CD4-positive, alpha-beta T cell treated with Interleukin-2 at 100 ng/mL for 4 hours (primary cell): ENCODE results near the gene MCM8.

ENCODE experiments used
- DNase-seq: peaks from one replicate; pipeline ENCODE4 v3.0.0-alpha.2; 2020; ENCODE audit warnings: low spot score

Gene MCM8

DNA sequence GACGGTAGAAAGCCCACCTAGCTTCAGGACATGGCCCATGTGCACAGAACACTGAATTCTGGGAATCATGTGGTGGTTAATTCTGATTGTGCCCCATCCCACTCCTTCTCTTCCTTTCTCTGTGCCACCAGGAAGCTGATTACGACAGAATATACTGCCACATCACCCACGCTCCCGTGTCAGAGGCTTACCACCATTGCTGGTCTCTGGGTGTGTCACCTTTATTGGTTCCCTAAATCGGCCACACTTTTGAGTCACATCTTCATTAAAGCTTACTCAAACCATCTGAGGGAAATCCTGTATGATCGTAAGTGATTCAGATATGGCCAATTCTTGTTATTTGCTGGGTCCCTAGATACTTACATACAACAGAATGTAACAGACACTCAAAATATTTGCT is 3.2 kb upstream of the MCM8 start:
- DNase-seq, result peak; percentile 48

GRCh38 chr20:5949943-5950270 is 545 bp upstream of the MCM8 start:
- DNase-seq, result no peak

DNA sequence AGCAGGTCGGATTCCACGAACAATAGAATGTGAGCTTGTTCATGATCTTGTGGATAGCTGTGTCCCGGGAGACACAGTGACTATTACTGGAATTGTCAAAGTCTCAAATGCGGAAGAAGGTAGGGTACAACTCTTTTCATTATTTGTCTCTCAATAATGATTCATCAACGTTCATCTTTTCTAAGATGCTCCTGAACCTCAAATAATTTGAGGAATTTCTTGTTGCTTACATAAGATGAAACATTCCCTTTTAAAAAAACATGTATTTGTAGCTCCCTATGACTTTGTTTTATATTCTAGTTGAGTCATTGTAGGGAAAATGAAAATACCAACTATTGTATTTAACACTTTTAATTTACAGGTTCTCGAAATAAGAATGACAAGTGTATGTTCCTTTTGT is 17.0 kb downstream of the MCM8 start:
- DNase-seq, result no peak

DNA sequence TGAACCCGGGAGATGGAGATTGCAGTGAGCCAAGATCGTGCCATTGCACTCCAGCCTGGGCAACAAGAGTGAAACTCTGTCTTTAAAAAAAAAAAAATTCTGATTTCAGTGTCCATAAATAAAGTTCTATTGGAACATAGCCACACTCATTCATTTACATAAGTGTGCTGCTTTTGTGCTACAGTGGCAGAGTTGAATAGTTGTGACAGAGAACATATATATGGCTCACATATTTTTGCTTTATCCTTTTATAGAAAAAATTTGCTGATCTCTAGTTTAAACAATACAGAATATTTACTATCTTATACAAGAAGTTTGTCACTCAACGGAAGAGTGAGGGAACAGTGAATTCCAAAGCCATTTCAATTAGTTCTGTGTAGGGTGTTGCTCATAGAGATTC is 18.0 kb downstream of the MCM8 start:
- DNase-seq, result no peak

DNA sequence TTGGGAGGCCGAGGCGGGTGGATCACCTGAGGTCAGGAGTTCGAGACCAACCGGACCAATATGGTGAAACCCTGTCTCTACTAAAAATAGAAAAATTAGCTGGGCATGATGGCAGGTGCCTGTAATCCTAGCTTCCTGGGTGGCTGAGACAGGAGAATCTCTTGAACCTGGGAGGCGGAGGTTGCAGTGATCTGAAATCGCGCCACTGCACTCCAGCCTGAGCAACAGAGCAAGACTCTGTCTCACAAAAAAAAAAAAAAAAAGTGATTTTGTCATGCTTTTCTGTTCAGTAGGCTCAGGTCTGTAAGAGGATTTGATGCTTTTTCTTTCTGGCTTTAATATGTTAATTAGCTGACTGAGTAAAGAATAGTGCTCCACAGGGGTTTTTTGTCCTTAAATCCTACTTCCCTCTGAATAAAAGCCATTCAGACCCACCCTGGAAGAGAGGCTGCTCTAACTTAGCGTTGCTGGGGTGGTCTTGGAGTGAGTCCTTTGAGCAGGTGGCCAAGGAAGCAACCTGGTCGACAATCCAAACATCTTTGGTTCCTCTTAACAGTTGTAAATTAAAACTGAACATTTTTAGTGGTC is 19.0 kb downstream of the MCM8 start:
- no peak for DNase-seq

DNA sequence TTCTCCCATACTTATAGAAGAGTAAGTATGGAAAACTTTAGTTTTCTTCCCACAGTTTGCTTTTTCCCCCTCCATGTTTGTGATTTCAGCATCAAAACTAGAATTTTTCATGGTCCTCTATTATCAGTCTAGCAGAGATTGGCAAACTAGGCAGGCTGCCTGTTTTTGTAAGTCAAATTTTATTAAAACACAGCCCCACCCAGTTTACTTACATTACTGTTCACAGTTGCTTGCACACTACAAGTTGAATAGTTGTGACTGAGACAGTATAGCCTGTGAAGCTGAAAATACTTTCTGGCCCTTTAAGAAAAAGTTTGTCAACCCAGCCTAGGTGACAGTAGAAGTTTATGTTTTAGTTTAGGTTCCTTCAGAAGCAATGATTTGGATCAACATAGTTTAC is 19.5 kb downstream of the MCM8 start:
- DNase-seq, result no peak

GRCh38 chr20:5970381-5970780 is 19.9 kb downstream of the MCM8 start:
- no peak for DNase-seq

DNA sequence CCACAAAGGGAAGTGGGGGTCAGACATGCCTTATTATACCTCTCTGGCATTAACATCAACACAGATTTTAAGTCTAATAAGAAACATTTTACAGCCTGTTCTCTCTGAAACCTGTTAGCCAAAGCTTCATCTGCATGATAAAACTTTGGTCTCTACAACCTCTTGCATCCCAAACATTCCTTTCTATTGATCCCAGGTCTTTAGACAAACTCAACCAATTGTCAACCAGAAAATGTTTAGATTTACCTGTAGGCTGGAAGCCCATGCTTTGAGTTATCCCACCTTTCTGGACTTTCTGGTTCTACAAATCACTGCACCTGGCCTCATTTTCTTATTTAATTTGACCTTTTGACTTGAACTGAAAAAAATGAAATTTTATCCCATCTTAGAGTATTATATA is 20.8 kb downstream of the MCM8 start:
- no peak for DNase-seq

GRCh38 chr20:5973172-5973571 is 22.7 kb downstream of the MCM8 start:
- no peak for DNase-seq

GRCh38 chr20:5973971-5974370 is 23.5 kb downstream of the MCM8 start:
- DNase-seq, result no peak

DNA sequence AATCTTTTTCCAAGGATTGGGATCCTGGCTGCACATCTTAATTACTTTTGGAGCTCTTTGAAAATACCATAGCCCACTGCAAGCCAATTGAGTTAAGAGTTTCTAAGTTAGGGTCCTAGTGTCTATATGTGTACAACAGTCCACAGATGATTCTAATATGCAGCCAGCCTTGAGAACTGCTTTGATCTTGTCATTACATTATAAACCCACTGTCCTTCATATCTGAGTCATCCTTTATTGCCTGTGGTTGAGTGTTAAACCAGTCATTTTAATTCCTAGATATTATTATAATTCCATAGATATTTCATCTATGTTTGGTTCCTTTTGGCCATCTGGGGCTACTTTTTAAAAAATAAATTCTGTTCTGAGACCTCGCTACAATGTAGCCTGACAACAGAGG is 24.1 kb downstream of the MCM8 start:
- DNase-seq, result no peak

DNA sequence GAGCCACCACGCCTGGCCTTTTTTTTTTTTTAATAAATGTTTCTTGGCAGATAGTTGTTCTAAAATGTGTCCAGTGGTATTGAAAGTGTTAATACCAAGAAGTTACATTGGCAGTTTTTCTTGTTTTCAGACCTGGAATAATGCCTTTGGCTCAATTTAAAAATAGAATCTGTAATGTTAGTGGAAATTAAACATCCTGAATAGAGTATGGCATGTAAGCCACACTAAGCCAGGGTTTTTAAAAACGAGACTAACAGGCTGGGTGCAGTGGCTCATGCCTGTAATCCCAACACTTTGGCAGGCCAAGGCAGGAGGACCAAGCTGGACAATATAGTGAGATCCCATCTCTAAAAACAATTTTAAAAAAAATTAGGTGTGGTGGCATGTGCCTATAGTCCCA is 25.3 kb downstream of the MCM8 start:
- no peak for DNase-seq

DNA sequence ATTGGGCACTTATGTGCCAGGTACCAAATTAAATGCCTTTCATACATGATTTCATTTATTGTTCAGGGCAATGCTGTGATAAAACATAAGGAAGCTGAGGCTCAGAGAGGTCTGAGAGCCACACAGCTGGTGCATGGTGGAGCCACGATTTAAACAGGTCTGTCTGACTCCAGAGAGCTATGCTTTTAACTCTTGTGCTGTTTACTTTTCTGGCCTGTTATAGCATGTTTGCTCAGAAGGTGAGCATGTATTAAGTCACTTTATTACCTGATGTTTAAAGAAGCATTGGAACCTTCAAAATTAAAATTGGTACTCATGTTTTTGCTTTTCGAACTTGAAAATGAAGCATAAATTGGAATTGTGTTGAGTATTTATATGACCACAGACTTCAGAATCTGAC is 26.8 kb downstream of the MCM8 start:
- DNase-seq, result no peak

DNA sequence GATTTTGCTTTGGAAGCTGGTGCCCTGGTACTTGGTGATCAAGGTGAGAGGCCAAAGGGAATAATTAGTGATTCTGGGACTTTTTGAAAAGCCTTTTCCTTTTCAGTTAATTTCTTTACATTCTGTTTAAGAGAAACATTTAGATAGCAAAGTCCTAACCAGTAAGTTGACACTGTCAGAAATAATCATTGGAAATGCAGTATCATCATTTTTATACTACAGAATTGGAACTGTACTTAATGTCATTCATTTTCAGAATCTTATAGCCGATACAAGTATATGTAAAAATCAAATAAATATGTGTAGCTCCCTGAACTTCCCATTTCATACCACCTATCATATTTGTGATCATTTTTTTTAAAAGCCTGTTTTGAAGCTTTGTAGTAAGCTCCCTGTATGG is 27.5 kb downstream of the MCM8 start:
- no peak for DNase-seq

- DNase-seq, result no peak
Observed at GRCh38 chr20:5979801-5980200, 29.3 kb downstream of the MCM8 start.

DNA sequence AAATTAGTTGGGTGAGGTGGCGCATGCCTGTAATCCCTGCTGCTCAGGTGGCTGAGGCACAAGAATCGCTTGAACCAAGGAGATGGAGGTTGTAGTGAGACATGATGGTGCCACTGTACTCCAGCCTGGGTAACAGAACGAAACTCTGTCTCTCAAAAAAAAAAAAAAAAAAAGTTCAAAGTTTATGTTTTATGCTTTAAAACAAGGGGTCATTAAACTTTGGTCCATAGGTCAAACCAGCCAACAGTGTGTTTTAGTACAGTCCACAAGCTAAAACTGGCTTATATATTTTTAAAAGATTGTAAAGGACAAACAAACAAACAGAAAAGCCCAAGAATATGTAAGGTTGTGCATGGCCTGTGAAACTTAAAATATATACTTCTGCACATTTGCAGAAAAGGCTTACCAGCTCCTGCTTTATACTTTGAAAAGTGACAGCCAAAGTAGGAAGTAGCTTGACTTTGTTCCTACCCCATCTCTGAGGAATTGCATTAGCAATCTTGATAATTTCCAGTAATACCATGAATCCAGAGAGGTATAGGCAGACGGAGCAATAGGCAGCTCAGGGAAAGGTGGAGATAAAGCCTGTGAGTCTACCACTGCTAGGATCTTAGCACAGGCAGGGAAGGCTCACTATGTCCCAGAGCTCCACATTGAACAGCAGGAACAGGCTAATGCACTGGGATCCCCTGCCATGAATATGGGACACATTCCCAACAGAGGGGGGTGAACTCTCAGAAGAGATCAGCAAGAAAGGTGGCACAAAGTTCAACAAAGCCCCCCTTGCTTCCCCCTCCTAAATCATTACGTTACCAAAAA is 30.5 kb downstream of the MCM8 start:
- DNase-seq, result no peak

- DNase-seq, result no peak
Observed at GRCh38 chr20:5987383-5987782, 36.9 kb downstream of the MCM8 start.

DNA sequence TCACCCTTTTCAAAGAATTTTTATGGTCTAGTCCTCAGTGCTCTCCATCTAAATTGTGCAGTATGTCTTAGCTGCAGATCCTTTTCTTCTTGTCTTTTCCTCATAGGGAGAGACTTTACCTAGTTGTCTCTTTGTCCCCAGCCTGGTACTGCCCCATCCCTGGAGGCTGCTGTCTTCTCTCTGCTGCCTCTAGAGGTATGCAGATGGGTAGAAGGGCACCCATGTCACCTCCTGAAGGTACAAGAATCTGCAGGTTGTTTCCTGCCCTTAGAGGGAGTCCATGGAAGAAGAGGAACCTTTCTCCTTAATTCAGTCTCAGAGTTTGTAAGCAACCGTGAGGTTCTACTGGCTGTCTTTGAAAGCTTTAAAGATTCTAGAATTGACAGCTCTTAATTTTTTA is 39.1 kb downstream of the MCM8 start:
- DNase-seq, result no peak

GRCh38 chr20:5990946-5991345 is 40.5 kb downstream of the MCM8 start:
- DNase-seq, result no peak

GRCh38 chr20:5991623-5992441 is 41.4 kb downstream of the MCM8 start:
- DNase-seq, result no peak

DNA sequence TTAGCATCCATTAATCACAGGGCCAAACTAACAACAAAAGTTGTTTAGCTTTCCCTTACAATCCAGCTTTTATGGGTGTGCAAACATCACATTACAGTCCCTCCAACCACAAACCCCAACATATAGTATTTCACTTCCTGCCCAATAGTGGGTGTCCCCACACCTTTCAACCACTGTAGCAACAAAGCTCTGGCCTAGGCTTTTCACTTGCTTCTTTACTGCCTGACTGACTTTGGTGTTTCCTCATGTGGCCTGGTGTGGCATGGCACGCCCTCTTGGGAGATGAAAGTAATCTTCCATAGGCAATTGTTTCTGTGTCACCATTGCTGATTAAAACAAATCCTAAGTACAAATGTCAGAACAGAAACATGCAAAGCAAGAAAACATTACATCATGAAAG is 46.3 kb downstream of the MCM8 start:
- peak; percentile 66 for DNase-seq

- no peak for DNase-seq
Observed at GRCh38 chr20:5999783-6000182, 49.3 kb downstream of the MCM8 start.

GRCh38 chr20:6000871-6001270 is 50.4 kb downstream of the MCM8 start:
- DNase-seq, result no peak
